ENCODE results near the gene PDAP1. TPM values are rescaled to one million over a fixed set of nuclear protein-coding genes. Genes with fewer than 3 reads are reported as not detected.

Gene PDAP1
- total RNA-seq, 3 donors from 2014 or later (not counting 1 experiment from before 2014, with no cell fraction given) = 55.3 to 60.6 (median 59.3) TPM

DNA sequence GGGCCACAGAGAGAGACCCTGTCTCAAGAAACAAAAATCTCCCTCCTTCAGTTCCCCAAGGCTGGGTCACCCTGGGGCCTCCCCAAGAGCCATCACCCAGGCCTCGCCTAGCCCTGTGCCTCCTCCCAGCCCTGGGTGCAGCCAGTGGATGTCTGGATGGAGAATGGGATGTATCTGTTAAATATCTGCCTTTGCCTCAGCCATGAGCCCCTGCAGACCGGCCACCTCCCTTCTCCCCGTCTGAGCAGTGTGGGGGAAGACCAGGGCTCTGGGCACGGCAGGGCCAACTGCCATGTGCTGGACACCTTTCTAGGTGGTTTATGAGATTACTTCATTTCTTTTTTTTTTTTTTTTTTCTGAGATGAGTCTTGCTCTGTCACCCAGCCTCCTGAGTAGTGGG lies 23.9 kb downstream of the PDAP1 start:
- Histone ChIP-seq H3K4me3 (ENCODE audit: low read length) (no peak overlapping the region), H3K4me1 (ENCODE audit: control insufficient read depth, insufficient read depth, low read length) (peaks cover 61% of the 10 kb centered on the region), H3K27ac (ENCODE audit: low read length) (peak overlapping the region; percentile 24), H3K9me3 (ENCODE audit: control insufficient read depth, insufficient read depth, low read length) (no peaks in the 10 kb centered on the region), H3K27me3 (ENCODE audit: control insufficient read depth, insufficient read depth, low read length) (no peaks in the 10 kb centered on the region), H3K36me3 (ENCODE audit: control insufficient read depth, insufficient read depth, low read length) (peaks cover 45% of the 10 kb centered on the region)
- Mint-ChIP-seq H3K4me1 (peaks cover 30 to 56% of the 10 kb centered on the region in 2 donors), H3K36me3 (no peaks in the 10 kb centered on the region), H3K27ac (peak overlapping the region; percentile 84 to 97), H3K27me3 (ENCODE audit: low read depth in 2 of 2) (no peaks in the 10 kb centered on the region), H3K4me3 (no peak overlapping the region), H3K9me3 (no peaks in the 10 kb centered on the region)
- intact Hi-C loops (cut with micrococcal nuclease) = no loop called here
- no peak for ATAC-seq
- WGBS (ENCODE audit: insufficient coverage) = 85% methylated on average over 4 of the region's 4 CpGs
- DNase-seq = no peak
- TF ChIP-seq, protein P1, sequence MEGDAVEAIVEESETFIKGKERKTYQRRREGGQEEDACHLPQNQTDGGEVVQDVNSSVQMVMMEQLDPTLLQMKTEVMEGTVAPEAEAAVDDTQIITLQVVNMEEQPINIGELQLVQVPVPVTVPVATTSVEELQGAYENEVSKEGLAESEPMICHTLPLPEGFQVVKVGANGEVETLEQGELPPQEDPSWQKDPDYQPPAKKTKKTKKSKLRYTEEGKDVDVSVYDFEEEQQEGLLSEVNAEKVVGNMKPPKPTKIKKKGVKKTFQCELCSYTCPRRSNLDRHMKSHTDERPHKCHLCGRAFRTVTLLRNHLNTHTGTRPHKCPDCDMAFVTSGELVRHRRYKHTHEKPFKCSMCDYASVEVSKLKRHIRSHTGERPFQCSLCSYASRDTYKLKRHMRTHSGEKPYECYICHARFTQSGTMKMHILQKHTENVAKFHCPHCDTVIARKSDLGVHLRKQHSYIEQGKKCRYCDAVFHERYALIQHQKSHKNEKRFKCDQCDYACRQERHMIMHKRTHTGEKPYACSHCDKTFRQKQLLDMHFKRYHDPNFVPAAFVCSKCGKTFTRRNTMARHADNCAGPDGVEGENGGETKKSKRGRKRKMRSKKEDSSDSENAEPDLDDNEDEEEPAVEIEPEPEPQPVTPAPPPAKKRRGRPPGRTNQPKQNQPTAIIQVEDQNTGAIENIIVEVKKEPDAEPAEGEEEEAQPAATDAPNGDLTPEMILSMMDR (IDR thresholded peaks at IDR 0.05) = no peak

DNA sequence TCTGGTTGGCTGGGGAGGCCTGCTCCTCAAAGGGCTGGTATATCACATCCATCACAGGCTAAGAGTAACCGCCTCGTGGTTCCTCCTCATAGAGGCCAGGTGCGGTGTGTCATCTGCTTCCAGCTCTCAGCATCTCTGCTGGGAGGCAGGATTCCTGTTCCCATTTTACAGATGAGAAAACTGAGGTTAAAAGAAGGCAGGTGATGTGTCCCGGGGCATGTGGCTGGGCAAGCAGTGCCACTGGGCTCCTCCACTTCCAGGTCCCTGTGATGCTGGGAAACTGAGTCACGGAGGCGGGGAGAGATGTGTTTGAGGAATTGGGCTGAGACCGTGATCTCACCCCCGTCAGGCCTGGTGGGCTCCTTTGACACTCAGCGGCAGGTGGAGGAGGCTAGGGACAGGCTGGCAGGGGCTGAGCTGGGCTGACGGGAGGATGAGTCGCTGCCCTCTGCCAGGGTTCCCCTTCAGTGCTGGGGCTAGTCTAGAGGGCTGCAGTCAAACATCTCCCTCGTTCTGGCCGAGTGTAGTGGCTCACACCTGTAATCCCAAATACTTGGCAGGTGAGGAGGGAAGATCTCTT lies 24.5 kb downstream of the PDAP1 start:
- no peak overlapping the region for H3K4me3 Mint-ChIP-seq
- intact Hi-C loops (cut with micrococcal nuclease) = no loop called here
- H3K4me1 Mint-ChIP-seq = peaks cover 36 to 62% of the 10 kb centered on the region in 2 donors
- ATAC-seq = no peak
- peaks cover 67% of the 10 kb centered on the region for H3K4me1 ChIP-seq (ENCODE audit: control insufficient read depth, insufficient read depth, low read length)
- H3K27ac Mint-ChIP-seq = peak overlapping the region; percentile 84 to 97
- TF ChIP-seq, protein P1 (IDR thresholded peaks at IDR 0.05) = no peak
- no peaks in the 10 kb centered on the region for H3K36me3 Mint-ChIP-seq
- H3K36me3 ChIP-seq (ENCODE audit: control insufficient read depth, insufficient read depth, low read length) = peaks cover 40% of the 10 kb centered on the region
- H3K4me3 ChIP-seq (ENCODE audit: low read length) = no peak overlapping the region
- H3K27me3 ChIP-seq (ENCODE audit: control insufficient read depth, insufficient read depth, low read length) = no peaks in the 10 kb centered on the region
- WGBS (ENCODE audit: insufficient coverage) = 87% methylated on average over 13 of the region's 13 CpGs
- no peaks in the 10 kb centered on the region for H3K9me3 Mint-ChIP-seq
- no peaks in the 10 kb centered on the region for H3K27me3 Mint-ChIP-seq (ENCODE audit: low read depth in 2 of 2)
- no peak for DNase-seq
- no peaks in the 10 kb centered on the region for H3K9me3 ChIP-seq (ENCODE audit: control insufficient read depth, insufficient read depth, low read length)
- peak overlapping the region; percentile 24 for H3K27ac ChIP-seq (ENCODE audit: low read length)

DNA sequence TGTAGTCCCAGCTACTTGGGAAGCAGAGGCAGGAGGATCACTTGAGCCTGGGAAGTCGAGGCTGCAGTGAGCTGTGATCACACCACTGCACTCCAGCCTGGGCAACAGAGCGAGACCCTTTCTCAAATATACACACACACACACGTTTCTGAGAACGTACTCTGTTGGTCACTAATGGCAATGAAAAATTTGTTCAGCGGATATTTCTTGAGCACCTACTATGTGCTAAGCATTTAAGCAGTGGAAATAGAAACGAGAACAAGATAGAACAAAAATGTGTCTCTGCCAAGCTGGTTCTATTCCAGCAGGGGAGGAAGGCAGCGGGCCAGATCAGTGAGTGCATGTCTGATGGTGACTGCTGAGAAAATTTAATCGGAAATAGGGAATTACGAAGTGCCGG lies 25.2 kb downstream of the PDAP1 start:
- intact Hi-C loops (cut with micrococcal nuclease) = no loop called here
- Mint-ChIP-seq H3K9me3 (no peaks in the 10 kb centered on the region), H3K36me3 (no peaks in the 10 kb centered on the region), H3K27me3 (ENCODE audit: low read depth in 2 of 2) (no peaks in the 10 kb centered on the region), H3K4me3 (no peak overlapping the region), H3K27ac (peak overlapping the region; percentile 84 to 97), H3K4me1 (peaks cover 37 to 64% of the 10 kb centered on the region in 2 donors)
- DNase-seq (no peak), ATAC-seq (no peak)
- Histone ChIP-seq H3K9me3 (ENCODE audit: control insufficient read depth, insufficient read depth, low read length) (no peaks in the 10 kb centered on the region), H3K4me1 (ENCODE audit: control insufficient read depth, insufficient read depth, low read length) (peaks cover 73% of the 10 kb centered on the region), H3K4me3 (ENCODE audit: low read length) (no peak overlapping the region), H3K27ac (ENCODE audit: low read length) (no peak overlapping the region), H3K27me3 (ENCODE audit: control insufficient read depth, insufficient read depth, low read length) (no peaks in the 10 kb centered on the region), H3K36me3 (ENCODE audit: control insufficient read depth, insufficient read depth, low read length) (peaks cover 36% of the 10 kb centered on the region)
- TF ChIP-seq, protein P1 (IDR thresholded peaks at IDR 0.05) = no peak
- WGBS (ENCODE audit: insufficient coverage) = 95% methylated on average over 10 of the region's 10 CpGs

DNA sequence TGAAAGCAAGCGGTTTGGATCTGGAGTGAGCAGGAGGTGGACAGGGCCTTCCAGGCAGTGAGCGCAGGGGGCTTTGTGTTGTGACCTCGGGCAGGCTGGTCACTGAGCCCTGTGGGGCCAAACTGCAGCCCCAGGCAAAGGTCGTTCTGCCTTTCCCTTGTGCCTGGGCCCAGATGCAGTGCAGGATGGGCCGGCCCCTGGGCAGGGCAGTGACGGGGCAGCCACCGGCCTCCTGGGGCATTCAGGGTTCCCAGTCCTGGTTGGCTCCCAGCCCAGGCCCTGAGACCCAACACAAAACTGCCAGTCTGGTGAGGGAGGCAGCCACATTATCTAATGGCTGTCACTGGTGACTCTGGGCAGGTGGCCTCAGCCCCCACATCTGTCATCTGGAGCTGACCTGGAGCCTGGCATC lies 26.7 kb downstream of the PDAP1 start:
- Mint-ChIP-seq H3K27ac (peak overlapping the region; percentile 97), H3K27me3 (ENCODE audit: low read depth in 2 of 2) (no peaks in the 10 kb centered on the region), H3K9me3 (no peaks in the 10 kb centered on the region), H3K36me3 (no peaks in the 10 kb centered on the region), H3K4me3 (peak overlapping the region; percentile 87), H3K4me1 (peaks cover 44 to 73% of the 10 kb centered on the region in 2 donors)
- 80% methylated on average over 7 of the region's 7 CpGs for WGBS (ENCODE audit: insufficient coverage)
- peaks cover 28% of the 10 kb centered on the region for H3K36me3 ChIP-seq (ENCODE audit: control insufficient read depth, insufficient read depth, low read length)
- intact Hi-C loops (cut with micrococcal nuclease) = loop anchor here (1.0 kb wide), 1 partner anchor 27 kb away; the partner anchor contains the start of genes BUD31 and PDAP1
- TF ChIP-seq, protein P1 (IDR thresholded peaks at IDR 0.05) = no peak
- peaks cover 85% of the 10 kb centered on the region for H3K4me1 ChIP-seq (ENCODE audit: control insufficient read depth, insufficient read depth, low read length)
- H3K4me3 ChIP-seq (ENCODE audit: low read length) = no peak overlapping the region
- no peaks in the 10 kb centered on the region for H3K27me3 ChIP-seq (ENCODE audit: control insufficient read depth, insufficient read depth, low read length)
- ATAC-seq (no peak), DNase-seq (no peak)
- peak overlapping the region; percentile 100 for H3K27ac ChIP-seq (ENCODE audit: low read length)
- H3K9me3 ChIP-seq (ENCODE audit: control insufficient read depth, insufficient read depth, low read length) = no peaks in the 10 kb centered on the region
